Measurements from ENCODE around the gene HOXB4.

Gene HOXB4

DNA sequence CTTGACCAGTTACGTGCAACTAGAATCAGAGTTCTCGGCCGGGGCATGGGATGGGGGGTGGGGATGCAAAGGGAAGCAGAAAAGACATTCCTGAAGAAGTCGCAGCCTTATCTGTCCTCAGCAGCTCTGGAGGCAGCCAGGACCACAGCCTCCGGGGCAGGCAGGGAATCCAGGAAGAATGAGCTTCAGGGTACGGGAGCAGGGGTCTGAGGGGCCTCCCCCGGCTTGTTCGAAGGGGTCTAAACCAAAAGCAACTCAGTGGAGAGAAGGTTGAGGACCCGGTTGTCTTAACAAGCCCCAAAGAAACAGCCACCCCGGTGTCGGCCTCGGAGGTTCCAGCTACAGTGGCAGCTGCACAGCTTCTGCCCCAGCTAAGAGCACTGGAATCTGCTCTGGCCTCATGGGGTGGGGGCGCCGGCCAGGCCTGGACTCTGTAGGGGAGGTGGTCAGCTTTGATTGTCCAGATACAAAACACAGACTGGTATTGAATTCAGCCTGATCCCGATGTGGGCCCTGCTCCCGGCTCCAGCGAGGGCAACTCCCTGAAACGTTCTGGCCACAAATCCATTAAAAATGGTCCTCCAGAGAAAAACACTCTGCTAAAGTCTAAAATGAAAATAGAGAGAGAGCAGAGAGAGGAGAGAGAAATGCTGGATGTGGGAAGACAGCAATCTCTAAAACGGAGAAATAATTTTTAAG lies 7.7 kb downstream of the HOXB4 start:
- no peak for DNase-seq

DNA sequence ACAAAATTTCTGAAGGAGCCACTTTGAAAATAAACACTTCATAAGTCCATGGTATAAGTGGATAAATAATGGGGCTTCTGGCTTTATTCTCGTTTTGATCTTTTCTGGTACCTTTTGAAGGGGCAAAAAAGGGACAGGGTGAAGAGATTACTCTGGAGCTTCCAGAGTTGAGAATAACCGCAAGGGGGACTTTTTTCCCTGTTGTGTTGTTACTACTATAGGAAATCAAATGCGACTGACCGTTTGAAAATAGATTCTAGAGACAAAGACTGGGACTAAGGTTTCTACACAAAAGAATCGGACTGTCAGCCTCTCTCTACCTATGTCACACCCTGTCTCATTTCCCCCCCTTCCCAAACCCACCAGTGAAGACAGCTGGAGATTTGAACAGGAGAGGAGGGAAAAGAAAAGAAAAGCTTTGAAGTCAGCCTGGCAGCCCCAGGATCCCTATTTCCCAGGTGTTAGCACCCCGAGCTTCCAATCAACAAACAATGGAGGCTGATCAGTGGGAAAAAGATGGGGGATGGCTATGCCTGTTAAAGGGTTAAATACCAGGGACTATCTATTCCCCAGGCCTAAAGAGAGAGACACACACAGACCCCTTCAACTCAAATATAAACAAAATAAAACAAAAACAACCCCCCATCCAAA lies 8.4 kb downstream of the HOXB4 start:
- no peak for DNase-seq

DNA sequence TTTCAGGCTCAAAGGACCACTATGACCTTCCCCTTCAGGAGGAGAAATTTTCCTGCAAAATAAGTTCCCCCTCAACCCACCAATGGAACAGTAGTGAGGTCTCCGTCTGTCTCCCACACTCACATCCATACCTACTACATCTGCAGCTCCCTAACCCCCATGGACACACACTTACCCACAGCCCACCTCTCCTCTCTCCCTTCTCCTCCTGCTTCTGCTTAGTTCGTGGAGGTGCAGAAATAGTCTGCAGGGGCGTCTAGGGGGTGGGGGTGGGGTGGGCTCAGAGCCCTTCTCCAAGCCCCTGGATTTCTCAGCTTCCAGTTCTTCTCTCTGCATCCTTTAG lies 8.9 kb downstream of the HOXB4 start:
- no peak for DNase-seq

DNA sequence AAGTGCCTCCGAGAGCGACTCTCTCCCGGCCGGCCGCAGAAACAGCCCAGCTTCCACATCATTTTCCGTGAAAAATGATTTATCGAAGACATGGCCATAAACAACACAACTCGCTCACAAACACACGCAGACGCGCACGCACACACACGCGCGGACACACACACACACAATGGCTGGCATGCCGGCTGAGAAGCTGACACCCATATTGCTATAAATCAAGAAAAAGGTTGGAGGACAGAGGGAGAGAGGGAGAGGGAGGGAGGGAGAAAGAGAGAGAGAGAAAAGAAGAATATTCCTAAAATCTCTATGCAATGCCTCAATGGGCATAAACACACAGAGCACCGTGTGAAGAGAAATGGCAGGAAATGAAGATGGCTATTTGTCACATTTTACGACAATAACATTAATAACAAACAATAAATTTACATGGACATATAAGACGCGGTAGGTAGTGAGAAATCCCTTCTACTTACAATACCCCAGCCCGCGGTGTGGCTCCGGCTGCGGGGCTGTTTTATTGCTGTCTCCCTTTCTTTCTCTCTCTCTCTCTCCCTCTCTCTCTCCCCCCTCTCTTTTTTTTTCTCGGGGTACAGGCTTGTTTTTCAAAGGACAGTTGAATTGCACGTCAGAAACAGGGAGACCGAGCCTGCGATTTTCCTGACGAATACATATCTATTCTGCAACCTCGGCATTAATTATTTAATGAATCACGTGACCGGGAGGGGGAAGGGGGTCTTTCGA lies 9.5 kb downstream of the HOXB4 start:
- no peak for DNase-seq

DNA sequence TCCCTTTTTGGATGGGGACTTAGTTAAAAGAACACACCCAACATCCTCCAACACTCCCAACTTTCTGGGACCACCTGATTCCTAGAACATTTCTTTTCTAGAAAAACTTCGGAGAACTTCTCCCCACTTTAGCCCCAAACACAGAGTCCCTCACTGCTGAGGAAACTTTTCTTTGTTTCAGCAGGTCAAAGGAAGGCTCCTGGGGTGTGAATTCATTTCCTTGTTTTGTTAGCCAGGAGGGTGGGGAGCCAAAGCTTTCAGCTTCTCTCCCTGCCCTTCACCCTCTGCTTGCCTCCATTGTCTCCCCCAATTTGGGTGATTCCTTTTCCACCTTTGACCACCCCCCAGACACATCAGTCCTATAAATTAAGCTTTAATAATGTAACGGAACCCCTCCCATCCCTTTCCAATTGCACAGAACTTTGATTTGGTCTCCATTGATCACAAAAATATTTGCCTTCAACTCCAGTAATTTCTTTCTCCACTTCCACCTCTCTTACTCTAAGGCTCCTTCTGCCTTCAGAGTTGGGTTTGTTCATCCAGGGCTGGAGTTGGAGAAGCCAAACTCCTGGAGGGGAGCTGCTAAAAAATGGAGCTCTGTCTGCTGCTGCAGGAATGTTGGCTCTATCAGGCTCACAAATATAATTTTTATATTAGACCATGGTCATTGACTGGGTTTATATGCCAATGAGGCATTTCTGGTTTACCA lies 10.3 kb downstream of the HOXB4 start:
- no peak for DNase-seq

DNA sequence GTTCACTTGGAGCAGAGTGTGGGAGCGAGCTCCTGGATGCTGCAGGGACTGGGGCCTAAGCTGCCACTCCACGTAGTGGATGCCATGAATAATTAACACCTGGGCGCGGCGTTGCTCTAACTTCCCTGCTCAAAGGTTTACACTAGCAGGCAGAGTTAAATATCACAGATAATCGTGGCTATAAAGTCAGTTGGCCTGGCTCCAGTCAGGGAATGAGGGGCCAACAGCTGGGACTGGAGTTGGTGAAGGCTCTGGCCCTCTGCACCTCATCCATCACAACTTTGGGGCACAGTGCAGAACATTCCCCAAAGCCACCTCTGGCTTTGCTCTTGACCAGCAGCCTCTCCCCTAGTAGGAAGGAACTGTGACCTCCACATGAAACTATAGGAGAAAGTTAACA lies 10.9 kb downstream of the HOXB4 start:
- DNase-seq: no peak

DNA sequence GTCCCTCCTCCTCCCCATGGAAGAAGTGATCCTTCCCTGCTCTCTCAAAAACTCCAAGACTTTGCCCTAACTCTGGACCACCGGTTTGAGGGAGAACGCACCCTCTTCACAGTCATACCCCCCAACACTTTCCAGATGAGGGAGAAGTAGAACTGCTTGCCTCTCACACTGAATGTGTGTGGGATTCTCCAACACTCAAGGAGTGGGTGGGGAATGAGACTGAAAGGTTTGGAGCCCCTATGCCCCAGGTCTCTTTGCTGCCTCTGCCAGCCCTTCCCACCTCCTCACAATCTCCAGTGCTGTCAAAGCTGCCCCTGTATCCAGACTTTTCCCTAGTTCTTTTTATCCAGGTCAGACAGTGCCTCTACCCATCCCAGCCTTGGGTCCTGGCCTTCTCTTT lies 11.4 kb downstream of the HOXB4 start:
- no peak for DNase-seq

DNA sequence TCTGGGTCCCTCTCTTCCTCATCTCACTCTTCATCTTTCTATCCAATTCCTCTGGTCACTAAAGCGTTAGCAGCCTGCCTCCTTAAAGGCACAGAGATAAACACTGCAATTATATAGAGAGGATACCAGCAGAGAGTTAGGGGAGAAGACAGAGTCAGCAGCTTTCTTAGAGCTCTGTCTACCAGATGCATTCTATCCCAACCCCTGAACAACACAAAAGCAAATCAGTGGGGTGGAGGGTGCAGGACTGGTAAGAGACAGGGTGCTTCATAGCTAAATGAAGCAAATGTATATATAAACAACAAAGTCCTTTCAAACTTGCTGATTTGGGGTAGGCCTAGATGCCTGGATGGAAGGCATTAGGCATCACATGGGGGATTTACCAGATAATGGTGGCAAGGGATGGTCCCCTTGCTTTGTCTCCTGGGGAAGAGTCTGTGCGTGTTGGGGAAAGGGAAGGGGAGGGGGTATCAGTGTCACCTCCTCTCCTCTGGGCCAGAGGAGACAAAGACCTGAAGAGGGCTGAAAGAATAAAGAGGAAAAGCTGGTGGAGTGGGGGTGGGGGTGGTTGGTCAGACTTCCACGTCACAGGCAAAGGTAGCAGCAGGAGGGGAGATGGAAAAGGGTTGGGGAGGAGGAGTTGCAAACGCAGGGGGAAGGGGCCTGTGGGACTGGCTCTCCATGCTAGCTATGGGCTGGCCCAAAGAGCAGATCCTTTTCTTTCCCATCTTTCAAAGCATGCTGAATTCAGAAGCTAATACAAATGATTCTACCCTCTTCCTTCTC lies 12.0 kb downstream of the HOXB4 start:
- no peak for DNase-seq

DNA sequence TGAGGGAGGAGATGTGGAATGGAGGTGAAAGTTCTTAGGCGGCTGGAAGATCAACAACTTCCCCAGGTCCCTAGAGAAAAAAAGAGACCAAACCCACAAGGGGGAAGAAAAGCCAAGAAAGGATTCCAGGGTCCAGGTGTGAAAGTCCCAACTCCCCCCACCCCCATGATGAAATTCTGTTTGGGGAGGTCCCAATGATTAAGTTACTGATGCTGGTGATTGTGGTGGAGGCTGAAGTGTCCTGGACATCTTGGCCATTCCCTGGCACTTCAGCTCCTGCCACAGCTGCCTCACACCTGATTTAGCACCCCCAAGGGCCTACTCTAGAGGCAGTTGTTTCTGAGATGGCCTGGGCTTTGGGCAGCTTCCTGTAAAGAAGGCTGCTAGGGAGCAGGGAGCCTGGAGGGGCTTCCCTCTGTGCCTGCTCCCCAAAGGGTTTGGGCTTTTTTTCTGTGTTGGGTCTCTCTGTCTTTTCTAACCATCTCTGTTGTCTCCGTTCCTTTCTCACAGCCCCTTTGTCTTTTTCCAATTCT lies 13.1 kb downstream of the HOXB4 start:
- DNase-seq: no peak

DNA sequence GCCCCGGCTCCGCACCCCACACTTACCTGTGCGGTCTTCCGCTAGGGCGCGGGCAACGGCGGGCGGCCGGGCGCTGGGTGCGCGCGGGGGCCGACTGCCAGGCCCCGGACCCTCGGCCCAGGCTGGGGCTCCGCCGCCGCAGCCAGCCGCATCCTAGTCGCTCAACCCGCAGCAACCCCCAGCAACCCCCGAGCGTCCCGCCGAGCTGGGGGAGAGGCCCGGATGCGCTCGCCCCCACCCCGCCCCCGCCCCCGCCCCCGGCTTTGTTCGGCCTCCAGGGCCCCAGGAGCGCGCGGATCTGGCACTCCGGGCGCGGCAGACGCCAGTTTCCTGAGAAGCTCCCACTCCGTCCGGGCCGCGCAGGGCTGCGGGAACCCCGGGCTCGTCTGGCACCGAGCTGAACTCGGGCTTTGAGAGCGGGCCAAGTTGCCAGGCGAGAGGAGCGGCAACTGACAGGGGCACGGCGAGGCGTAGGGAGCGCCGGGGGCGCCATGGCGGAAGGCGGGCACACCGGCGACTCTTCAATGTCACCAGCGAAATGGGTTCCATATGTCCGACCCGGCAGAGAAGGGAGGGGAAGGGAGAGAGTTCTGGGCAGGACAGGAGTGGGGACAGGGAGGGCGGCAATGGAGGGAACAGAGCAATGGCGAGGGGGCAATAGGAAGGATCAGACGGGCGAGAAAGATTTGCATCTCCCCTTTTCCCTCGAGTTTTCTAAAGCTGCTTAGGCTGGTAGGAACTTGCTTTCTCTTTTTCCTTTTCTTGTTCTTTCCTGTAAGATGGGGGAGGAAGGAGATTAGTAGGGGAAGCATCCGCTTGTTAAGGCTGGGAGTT lies 13.7 kb downstream of the HOXB4 start:
- DNase-seq: no peak

DNA sequence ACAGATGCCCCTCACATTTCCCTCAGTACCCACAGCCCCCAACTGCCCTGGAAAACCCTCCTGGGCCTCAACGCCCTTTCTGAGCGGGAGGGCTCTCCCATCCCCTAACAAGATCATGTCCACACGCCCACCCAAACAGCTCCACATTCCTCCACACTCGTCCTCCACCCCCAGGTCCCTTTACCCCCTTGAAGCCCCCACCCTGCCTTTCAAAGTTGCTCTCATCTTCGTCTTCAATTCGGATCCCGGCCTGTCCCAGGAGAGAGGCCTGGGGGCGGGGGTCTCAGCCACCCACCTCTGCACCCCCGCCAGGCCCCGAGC lies 14.3 kb downstream of the HOXB4 start:
- DNase-seq: no peak

DNA sequence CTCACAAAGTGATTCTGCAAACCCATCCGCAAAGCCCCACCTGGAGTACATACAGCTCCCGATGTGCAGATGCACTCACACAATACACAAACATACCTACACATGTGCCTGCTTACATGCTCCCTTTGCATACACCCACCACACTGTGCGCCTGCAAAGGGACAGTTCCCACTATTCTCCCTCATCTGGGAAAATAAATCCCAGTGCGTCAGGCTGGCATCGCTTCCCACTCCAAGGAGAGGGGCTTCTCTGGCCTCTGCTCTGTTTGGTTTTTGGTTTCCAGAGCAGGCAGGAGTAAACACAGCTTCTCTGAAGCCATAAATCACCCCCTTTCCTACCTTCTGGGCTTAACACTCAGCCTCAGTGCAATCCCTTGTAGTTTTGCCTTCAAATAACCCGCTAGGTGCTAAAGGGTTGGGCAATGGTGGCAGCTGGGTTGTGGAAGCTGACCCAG lies 14.7 kb downstream of the HOXB4 start:
- no peak for DNase-seq

DNA sequence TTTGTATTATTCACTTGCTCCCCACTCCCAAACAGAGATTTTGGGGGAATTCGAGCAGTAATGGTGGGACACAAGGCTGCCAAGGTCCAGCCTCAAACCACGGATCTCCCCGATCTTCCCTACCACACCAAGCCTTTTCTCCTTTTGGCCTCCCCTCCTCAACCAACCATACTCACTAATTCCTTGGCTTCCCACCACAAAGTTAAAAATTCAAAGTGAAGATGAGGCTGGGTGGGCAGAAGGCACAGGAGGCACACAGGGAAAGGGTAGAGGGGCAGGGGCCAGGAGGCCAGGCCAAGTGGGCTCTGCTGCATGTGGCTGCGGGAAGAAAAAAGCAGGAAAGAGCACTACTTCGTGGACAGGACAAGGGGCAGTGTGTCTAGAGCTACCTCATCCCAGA lies 15.2 kb downstream of the HOXB4 start:
- no peak for DNase-seq

DNA sequence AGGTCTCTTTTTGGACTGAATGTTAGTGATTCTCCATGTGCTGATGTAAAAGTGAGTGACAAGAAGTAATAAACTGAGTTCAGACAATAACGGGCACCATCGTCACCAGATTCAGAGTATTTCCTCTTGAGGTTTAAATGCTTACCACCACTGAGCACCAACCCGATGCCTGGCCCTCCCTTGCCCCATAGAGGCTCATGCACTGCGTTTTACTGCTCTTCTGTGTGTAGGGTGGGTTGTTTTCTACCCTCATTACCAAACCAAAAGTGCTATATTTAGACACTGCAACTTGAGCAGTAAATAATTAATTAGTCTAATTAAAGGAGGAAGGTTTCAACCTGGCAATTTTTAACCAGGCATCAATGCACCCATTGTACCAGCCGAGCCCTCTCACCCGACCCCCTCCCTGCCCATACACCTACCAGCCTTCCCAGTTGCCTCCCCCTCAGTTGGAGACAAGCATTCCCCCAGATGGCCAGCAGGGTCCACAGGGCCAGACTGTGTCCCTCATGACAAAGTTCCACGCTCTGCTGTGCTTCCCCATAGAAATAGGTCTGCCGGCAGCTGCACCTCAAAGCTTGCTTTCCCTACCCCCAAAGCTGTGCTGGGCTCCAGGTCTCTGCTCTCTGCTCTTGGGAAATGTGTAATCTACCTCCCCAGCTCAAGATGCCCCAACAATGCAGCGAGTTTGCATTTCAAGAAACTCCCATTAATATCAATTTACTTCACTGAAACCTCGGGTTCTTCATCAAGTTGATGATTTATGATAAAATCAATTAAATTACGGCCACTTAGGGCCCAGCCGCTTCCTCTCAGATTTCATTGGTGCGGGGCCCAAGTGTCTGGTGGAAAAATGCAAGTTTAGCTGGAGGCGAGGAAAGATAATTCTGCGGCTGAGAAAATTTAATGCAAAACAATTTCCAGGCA lies 16.0 kb downstream of the HOXB4 start:
- no peak for DNase-seq

DNA sequence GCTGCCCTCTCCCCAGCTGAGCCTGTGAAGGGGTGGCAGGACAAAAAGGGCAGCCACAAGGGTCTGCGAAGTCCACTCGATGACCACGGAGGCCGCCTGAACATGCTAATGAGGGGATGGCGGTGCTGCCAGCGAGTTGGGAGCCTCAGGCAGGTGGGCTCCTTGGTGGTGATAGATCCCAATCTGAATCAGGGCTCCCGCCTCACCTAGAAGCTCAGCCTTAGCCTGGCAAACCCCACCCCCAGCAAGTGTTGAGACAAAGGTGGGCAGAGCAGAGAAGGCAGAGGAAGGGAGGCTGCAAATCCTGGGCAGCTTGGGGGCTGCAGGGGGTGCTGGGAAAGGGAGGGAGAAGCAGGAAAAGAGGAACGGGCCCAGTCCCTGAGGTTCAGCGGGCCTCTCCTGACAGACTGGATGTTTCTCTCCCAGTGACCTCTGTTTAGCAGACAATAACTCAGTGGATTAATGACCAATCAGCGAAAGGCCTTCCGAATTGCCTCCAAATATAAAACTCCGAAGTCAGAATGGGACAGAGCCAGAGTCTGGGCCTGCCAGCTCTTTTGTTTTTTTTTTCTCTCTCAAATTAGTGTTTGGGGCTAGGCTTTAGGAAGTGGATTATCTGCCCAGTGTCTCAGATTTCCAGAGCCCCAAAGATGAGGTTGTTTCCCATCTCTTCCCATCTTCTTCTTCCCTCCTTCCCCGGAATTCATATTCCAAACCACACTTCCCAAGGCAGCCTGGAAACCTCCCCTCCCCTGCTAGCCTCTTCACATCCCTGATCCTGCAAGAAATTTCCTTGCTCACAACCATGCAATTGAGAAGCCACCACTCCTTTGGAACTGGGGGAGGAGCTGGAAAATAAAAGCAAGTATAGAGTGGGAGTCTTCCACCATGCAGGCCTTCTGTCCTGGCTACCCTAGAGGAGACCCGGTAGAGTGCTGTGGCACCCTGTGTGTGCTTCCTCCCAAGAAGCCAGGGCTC lies 18.0 kb downstream of the HOXB4 start:
- DNase-seq: no peak

DNA sequence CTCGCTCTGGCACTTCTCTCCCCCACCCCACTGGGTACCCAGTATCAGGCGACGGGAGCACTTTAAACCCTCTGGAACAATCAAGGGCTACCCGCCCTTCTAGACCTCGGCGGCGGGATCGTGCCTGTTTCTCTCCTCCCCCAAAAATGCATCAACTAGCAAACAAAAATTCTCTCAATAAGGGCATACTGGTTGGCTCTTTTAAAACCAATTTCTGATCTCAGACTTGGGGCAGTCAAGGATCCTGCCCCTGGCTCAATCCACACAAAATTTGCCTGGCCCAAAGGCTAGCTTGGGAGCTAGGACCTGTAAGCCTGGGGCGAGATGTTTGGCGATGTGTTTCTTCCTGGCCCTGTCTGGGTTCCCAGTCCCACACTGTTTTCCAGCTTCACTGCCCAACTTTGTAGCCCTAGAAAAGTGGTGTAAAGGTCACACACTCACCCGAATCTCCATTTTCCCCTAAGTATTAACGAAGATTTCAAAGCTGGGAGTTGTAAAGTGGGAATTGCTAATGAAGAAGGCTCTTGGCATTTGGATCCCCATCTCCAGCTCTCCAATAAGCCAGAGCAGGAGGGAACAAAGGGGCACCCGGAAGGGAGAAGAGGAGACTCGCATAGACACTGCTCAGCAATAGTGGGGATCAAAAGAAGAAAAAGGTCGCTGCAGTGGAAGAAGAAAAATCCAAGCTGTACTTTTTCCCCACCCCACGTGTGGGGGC lies 18.9 kb downstream of the HOXB4 start:
- no peak for DNase-seq

DNA sequence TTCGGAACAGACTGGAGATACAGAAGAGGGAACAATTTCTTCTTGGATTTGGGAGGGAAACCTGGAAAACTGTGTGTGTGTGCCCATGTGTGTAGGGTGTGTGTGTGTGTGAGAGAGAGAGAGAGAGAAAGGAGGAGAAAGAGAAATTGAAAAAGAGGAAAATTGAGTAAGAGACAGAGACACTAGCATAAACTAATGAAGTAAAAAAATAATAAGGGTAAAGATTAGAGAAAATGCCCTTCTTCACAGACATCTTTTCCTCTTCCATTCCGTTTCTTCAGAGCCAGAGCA lies 19.4 kb downstream of the HOXB4 start:
- DNase-seq: no peak

DNA sequence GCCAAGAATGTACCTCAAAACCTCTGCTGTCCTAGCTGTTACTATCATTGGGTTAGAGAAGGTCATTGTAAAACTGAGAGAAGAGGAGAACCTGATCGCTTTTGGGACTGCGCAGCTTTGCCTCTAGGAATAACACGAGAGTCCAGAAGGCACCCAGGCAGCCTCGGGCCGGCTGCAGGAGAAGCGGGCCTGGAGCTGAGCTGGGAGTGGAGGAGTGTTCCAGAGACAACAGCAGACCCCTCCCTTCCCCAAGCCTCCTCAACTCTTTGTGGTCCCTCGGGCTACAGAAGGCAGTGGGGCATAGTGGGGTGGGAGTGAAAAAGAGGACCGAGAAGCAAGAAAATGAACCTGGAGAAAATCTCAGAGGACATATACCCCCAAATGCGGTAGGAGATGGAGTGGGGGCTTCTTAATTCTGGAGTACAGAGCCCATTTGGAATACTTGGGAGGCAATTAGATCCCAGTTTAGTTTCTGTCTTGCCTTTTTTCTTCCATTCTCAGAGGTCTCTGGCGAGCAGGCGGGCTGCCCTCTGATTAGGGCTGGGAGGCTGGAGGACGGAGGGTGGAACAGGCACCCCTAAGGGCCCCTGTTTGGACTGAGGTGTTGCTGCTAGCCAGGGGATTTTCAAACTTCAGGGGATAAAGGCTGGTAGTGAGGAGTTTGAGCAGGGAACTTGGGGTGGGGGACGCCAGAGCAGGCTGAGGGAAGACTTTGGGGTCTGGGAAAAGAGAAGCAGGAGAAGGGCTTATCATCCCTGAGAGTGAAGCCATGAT lies 19.9 kb downstream of the HOXB4 start:
- no peak for DNase-seq

Measured in DMS79 treated with DMSO at 0.1 percent for 48 hours (cell line).